Testis (tissue), 3 donors: ENCODE measurements around the gene AKIRIN1. TPM values are rescaled to one million over a fixed set of nuclear protein-coding genes. Genes with fewer than 3 reads are reported as not detected.

Experiments used
- polyA plus RNA-seq: library from polyadenylated mRNA; stranded (reverse); fragments of 350-450 nt; fragmentation: Illumina TruSeq; extraction: RNeasy Lipid Tissue Mini Kit (QIAGEN cat#74804); gene quantifications from one replicate; pipeline ENCODE4 v1.2.3, GENCODE V29; 2014; ENCODE audit warnings: low read depth, low replicate concordance; ENCODE audit not compliant: insufficient read depth
- small RNA-seq, 2 donors: library from RNA; depleted of rRNA; stranded (forward); fragments of <200 nt; gene quantifications; one replicate each; pipeline ENCODE3, GENCODE V24; 2016
- total RNA-seq, 2 donors: library from RNA; depleted of rRNA; stranded (reverse); fragments of >200 nt; gene quantifications; one replicate each; pipeline ENCODE4 v1.2.3, GENCODE V29; 2016

The AKIRIN1 gene
- total and polyA plus RNA-seq, 3 donors from 2014 or later, result 134 to 169 (median 138) TPM

Small RNA genes within 50 kb of the gene (small RNA-seq; reads per million reads assigned to genes)
- gene RF00019, result 0 reads per million in 2 donors

Other genes with a start within 250 kb of the AKIRIN1 start
- 10 to 100 TPM; 25.2 to 29.5 TPM for gene RRAGC, start 131.5 kb upstream of the AKIRIN1 start, total RNA-seq
- gene RRAGC, start 131.5 kb upstream of the AKIRIN1 start, polyA plus RNA-seq, result 40.3 TPM
- 10 to 100 TPM; 18.5 to 24.3 TPM for gene MYCBP, start 117.9 kb upstream of the AKIRIN1 start, total RNA-seq
- gene MYCBP, start 117.9 kb upstream of the AKIRIN1 start, polyA plus RNA-seq, result 53.0 TPM
- 1 to 10 TPM in 1 of 2 donors, under 1 TPM in 1; 0.19 to 1.0 TPM for gene GJA9, start 109.7 kb upstream of the AKIRIN1 start, total RNA-seq
- 3.4 TPM for gene GJA9, start 109.7 kb upstream of the AKIRIN1 start, polyA plus RNA-seq
- gene RHBDL2, start 49.4 kb upstream of the AKIRIN1 start, total RNA-seq, result 10 to 100 TPM; 10.8 to 15.1 TPM
- 16.5 TPM for gene RHBDL2, start 49.4 kb upstream of the AKIRIN1 start, polyA plus RNA-seq
- gene NDUFS5, start 35.1 kb downstream of the AKIRIN1 start, total RNA-seq, result 100 to 1,000 TPM; 211 to 354 TPM
- 298 TPM for gene NDUFS5, start 35.1 kb downstream of the AKIRIN1 start, polyA plus RNA-seq
- 100 to 1,000 TPM; 422 to 494 TPM for gene MACF1, start 213.4 kb downstream of the AKIRIN1 start, total RNA-seq
- 136 TPM for gene MACF1, start 213.4 kb downstream of the AKIRIN1 start, polyA plus RNA-seq